ENCODE results near the gene ARHGAP21.

GRCh38 chr10:24556126-24556749 is 167.4 kb downstream of the ARHGAP21 start:
- TF ChIP-seq CTCF (conservative IDR thresholded peaks at IDR 0.05), result no peak
- no peak for TF ChIP-seq EZH2 (IDR thresholded peaks at IDR 0.05; ENCODE audit: low read depth)
